Measurements from ENCODE around the gene VWA3A.
A peak's percentile ranks its signal among the peaks of the same experiment; 100 is the strongest.

Gene VWA3A

DNA sequence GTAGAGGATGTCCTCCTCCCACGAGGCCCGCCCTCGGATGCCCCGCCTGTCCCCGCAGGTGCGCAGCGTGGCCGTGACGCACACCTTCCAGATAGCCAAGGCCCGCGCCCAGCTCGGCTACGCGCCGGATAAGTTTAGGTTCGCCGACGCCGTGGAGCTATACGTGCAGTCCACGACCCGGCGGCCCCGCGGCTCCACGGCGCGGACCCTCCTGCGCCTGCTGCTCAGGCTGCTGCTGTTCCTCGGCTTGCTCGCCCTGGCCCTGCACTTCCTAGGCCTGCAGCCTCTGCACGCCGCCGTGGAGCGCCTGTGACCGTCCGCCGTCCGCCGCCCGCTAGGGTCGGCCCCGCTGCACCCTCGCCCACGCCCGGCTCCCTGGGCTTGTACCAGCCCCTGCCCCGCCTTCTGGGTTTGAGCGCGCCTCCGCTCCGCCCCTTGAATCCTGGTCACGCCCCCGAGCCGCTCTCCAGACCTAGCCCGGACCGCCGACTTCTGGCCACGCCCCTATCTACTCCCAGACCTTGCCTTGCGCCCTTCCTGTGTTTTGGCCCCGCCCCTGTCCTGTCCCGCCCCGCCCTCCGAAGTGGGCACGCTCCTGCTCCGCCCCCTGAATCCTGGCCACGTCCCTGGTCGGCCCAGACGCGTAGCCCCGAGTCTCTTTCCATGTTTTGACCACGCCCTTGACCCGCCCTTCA, 97.9 kb downstream of the VWA3A start:
- peak; percentile 99 for DNase-seq
- Histone ChIP-seq H3K9me3 (replicated peaks; ENCODE audit: insufficient read depth, low read length) (no peaks in the 10 kb centered on the region), H3K4me1 (ENCODE audit: low read length) (peaks cover 37% of the 10 kb centered on the region), H3K27me3 (replicated peaks; ENCODE audit: insufficient read depth, low read length) (no peaks in the 10 kb centered on the region), H3F3A (ENCODE audit: insufficient read depth, low read length) (peaks cover 57% of the 10 kb centered on the region), H4K20me1 (ENCODE audit: insufficient read depth, low read length) (no peaks in the 10 kb centered on the region), H3K36me3 (replicated peaks; ENCODE audit: insufficient read depth, low read length) (no peaks in the 10 kb centered on the region), H2AFZ (ENCODE audit: low read length) (peak overlapping the region; percentile 82), H3K9me2 (replicated peaks; ENCODE audit: insufficient read depth, low read length) (no peaks in the 10 kb centered on the region), H3K4me3 (ENCODE audit: low read length) (peak overlapping the region; percentile 84), H3K4me2 (ENCODE audit: low read depth, low read length) (peak overlapping the region; percentile 92), H3K27ac (ENCODE audit: low read length) (peak overlapping the region; percentile 89), H3K79me2 (ENCODE audit: low read length) (peaks cover 11% of the 10 kb centered on the region; the same call in 1 of the 2 replicates), H3K9ac (ENCODE audit: low read length) (peak overlapping the region; percentile 83)
- TF ChIP-seq EZH2 (optimal IDR thresholded peaks at IDR 0.05; ENCODE audit: low read depth, low read length) = no peak
- TF ChIP-seq, protein P1, sequence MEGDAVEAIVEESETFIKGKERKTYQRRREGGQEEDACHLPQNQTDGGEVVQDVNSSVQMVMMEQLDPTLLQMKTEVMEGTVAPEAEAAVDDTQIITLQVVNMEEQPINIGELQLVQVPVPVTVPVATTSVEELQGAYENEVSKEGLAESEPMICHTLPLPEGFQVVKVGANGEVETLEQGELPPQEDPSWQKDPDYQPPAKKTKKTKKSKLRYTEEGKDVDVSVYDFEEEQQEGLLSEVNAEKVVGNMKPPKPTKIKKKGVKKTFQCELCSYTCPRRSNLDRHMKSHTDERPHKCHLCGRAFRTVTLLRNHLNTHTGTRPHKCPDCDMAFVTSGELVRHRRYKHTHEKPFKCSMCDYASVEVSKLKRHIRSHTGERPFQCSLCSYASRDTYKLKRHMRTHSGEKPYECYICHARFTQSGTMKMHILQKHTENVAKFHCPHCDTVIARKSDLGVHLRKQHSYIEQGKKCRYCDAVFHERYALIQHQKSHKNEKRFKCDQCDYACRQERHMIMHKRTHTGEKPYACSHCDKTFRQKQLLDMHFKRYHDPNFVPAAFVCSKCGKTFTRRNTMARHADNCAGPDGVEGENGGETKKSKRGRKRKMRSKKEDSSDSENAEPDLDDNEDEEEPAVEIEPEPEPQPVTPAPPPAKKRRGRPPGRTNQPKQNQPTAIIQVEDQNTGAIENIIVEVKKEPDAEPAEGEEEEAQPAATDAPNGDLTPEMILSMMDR (IDR thresholded peaks at IDR 0.05; ENCODE audit: low read length) = no peak
- TF ChIP-seq EZH2phosphoT487 (IDR thresholded peaks at IDR 0.05; ENCODE audit: low read length) = no peak

DNA sequence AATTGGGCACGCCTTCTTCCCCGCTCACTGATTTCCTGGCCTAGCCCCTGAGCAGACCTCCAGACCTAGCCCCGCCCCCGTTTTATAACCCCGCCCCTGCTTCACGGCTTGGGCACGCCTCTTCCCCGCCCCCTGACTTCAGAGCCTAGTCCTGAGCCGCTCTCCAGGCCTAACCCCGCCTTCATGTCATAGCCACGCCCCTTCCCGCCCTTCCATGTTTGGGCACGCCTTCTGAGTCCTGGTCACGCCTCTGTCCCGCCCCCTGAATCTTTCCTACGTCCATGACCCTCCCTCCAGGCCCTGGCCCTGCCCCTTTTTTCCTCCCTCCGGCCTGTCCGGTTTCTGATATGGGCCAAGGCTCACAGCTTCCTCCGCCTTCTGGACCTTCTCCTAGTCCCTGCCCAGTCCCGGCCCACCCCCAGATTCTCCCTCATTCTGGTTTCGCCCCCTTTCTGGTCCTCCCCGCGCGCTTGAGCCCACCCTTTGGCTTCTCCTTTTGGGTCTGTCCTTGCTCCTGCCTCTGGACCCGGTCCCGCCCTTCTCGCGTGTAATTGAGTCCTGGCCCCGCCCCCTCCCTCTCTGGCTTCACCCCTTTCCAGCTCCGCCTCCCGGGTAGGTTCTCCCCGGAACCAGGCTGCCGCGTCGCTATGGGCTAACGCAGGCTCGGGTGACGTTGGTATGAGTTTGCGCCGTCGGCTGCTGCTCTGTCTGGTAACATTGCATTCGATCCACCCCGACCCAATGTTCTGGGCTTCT, 98.6 kb downstream of the VWA3A start:
- Histone ChIP-seq H3K4me1 (ENCODE audit: low read length) (peaks cover 39% of the 10 kb centered on the region), H3K9ac (ENCODE audit: low read length) (peak overlapping the region; percentile 75), H4K20me1 (ENCODE audit: insufficient read depth, low read length) (no peaks in the 10 kb centered on the region), H3K79me2 (ENCODE audit: low read length) (peaks cover 4% of the 10 kb centered on the region; the same call in 1 of the 2 replicates), H3K4me3 (ENCODE audit: low read length) (peak overlapping the region; percentile 67), H3K27ac (ENCODE audit: low read length) (peak overlapping the region; percentile 89), H3K36me3 (replicated peaks; ENCODE audit: insufficient read depth, low read length) (no peaks in the 10 kb centered on the region), H3F3A (ENCODE audit: insufficient read depth, low read length) (peaks cover 52% of the 10 kb centered on the region), H3K9me3 (replicated peaks; ENCODE audit: insufficient read depth, low read length) (no peaks in the 10 kb centered on the region), H3K4me2 (ENCODE audit: low read depth, low read length) (peak overlapping the region; percentile 90), H3K9me2 (replicated peaks; ENCODE audit: insufficient read depth, low read length) (no peaks in the 10 kb centered on the region), H3K27me3 (replicated peaks; ENCODE audit: insufficient read depth, low read length) (no peaks in the 10 kb centered on the region), H2AFZ (ENCODE audit: low read length) (peak overlapping the region; percentile 44)
- peak; percentile 95 for DNase-seq
- TF ChIP-seq, protein P1 (IDR thresholded peaks at IDR 0.05; ENCODE audit: low read length) = no peak
- no peak for TF ChIP-seq EZH2 (optimal IDR thresholded peaks at IDR 0.05; ENCODE audit: low read depth, low read length)
- no peak for TF ChIP-seq EZH2phosphoT487 (IDR thresholded peaks at IDR 0.05; ENCODE audit: low read length)

DNA sequence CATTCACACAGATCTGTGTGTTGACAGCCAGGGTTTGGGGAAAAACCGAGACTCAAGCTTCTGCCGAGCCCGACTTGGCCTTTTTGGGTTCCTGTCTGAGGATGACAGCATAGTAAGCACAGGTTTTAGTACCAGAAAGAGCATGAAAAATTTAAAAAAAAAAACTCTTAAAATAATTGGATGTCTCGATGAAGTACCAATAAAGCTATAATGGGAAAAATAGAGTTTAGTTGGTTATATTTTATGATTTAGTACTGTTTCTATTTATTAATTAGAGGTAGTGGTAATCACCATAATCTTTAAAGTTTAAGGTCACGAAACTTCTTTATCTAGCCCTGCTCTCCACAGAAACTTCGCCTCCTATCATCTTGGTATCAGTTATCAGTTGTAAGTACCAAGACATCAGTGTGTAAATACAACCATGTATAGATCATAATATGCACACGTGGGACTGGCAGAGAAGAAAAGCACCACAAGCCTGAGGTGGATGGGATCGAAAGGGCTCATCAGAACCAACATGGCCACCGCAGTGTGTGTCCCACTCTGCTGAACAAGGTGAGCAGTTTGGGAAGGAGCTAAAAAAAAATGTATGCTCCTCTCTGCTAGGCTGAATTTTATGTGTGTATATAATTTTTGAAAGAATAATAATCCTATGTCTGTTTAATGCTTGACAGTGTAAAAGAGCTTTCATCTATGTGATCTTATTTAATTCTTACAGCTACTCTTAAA, 99.4 kb downstream of the VWA3A start:
- Histone ChIP-seq H3K9ac (ENCODE audit: low read length) (peak overlapping the region; percentile 75), H3K36me3 (replicated peaks; ENCODE audit: insufficient read depth, low read length) (no peaks in the 10 kb centered on the region), H2AFZ (ENCODE audit: low read length) (peak overlapping the region; percentile 44), H4K20me1 (ENCODE audit: insufficient read depth, low read length) (no peaks in the 10 kb centered on the region), H3K9me3 (replicated peaks; ENCODE audit: insufficient read depth, low read length) (no peaks in the 10 kb centered on the region), H3F3A (ENCODE audit: insufficient read depth, low read length) (peaks cover 51% of the 10 kb centered on the region), H3K9me2 (replicated peaks; ENCODE audit: insufficient read depth, low read length) (no peaks in the 10 kb centered on the region), H3K27ac (ENCODE audit: low read length) (peak overlapping the region; percentile 85), H3K4me1 (ENCODE audit: low read length) (peaks cover 39% of the 10 kb centered on the region), H3K4me3 (ENCODE audit: low read length) (peak overlapping the region; percentile 67), H3K79me2 (ENCODE audit: low read length) (peaks cover 2% of the 10 kb centered on the region; the same call in 1 of the 2 replicates), H3K27me3 (replicated peaks; ENCODE audit: insufficient read depth, low read length) (no peaks in the 10 kb centered on the region), H3K4me2 (ENCODE audit: low read depth, low read length) (peak overlapping the region; percentile 90)
- DNase-seq = no peak
- TF ChIP-seq, protein P1 (IDR thresholded peaks at IDR 0.05; ENCODE audit: low read length) = no peak
- TF ChIP-seq EZH2 (optimal IDR thresholded peaks at IDR 0.05; ENCODE audit: low read depth, low read length) = no peak
- no peak for TF ChIP-seq EZH2phosphoT487 (IDR thresholded peaks at IDR 0.05; ENCODE audit: low read length)

Measured in MM.1S (cell line).